Measurements from ENCODE around the gene ATG16L2. TPM values are rescaled to one million over a fixed set of nuclear protein-coding genes. Genes with fewer than 3 reads are reported as not detected.

The ATG16L2 gene
- total and polyA plus RNA-seq, 2 donors (not counting 1 experiment from before 2014, with no cell fraction given) = 212 to 350 TPM

GRCh38 chr11:72771507-72771906 is 42.7 kb upstream of the ATG16L2 start:
- H3K27ac ChIP-seq (ENCODE audit: low read length in 2 of 2) = no peak overlapping the region
- TF ChIP-seq EZH2 (IDR thresholded peaks at IDR 0.05; ENCODE audit: borderline replicate concordance, insufficient read depth, low read depth, low read length, poor library complexity, severe bottlenecking) (no peak), CTCF (IDR thresholded peaks at IDR 0.05) (no peak)
- Mint-ChIP-seq H3K4me3 (no peak overlapping the region), H3K4me1 (peaks cover 6% of the 10 kb centered on the region), H3K9me3 (ENCODE audit: insufficient read depth) (no peaks in the 10 kb centered on the region), H3K27ac (no peak overlapping the region), H3K27me3 (no peaks in the 10 kb centered on the region)
- no peaks in the 10 kb centered on the region for H3K79me2 ChIP-seq (ENCODE audit: control insufficient read depth, insufficient read depth, low read length)
- H3K9ac ChIP-seq (ENCODE audit: low read length) = no peak overlapping the region
- ATAC-seq (ENCODE audit: low read depth) = no peak
- no peaks in the 10 kb centered on the region for H3K9me3 ChIP-seq (ENCODE audit: control extremely low read depth in 1 of 3, control insufficient read depth in 2 of 3, insufficient read depth in 1 of 3, low read length in 2 of 3)
- no peak overlapping the region for H3K4me3 ChIP-seq (ENCODE audit: control extremely low read depth in 1 of 5, extremely low read depth in 1 of 5, insufficient read depth in 1 of 5, low read depth in 2 of 5, low read length in 4 of 5)
- no CpG with 5 or more reads among the region's 4 CpGs for WGBS (ENCODE audit: insufficient coverage)
- H3K4me2 ChIP-seq (replicated peaks; ENCODE audit: low read depth, low read length, poor library complexity, severe bottlenecking) = no peak overlapping the region
- H3K4me1 ChIP-seq (ENCODE audit: control insufficient read depth in 2 of 2, insufficient read depth in 2 of 2, low read length in 2 of 2) = no peaks in the 10 kb centered on the region
- ChIA-PET POLR2A (interaction anchor here (0.6 kb wide), 2 partner anchors 22 to 146 kb away, joined by 4 to 5 read pairs; no protein-coding TSS in a partner anchor), CTCF (interaction anchor here (0.6 kb wide), 1 partner anchor 15 kb away, joined by 3 read pairs; no protein-coding TSS in a partner anchor)
- no peaks in the 10 kb centered on the region for H3K27me3 ChIP-seq (replicated peaks in 1 of 4; ENCODE audit: control extremely low read depth in 1 of 4, control insufficient read depth in 3 of 4, insufficient read depth in 4 of 4, low read length in 3 of 4)
- H3K36me3 ChIP-seq (replicated peaks in 1 of 2; ENCODE audit: control extremely low read depth in 1 of 2, control insufficient read depth in 1 of 2, extremely low read depth in 1 of 2, insufficient read depth in 2 of 2, low read length in 1 of 2) = no peaks in the 10 kb centered on the region
- H2AFZ ChIP-seq (ENCODE audit: insufficient read depth, low read depth, low read length, poor library complexity, severe bottlenecking) = no peak overlapping the region
- H4K20me1 ChIP-seq (ENCODE audit: control insufficient read depth, insufficient read depth, low read length, poor library complexity, severe bottlenecking) = no peaks in the 10 kb centered on the region
- intact Hi-C loops (cut with micrococcal nuclease) = no loop called here
- DNase-seq = no peak

DNA sequence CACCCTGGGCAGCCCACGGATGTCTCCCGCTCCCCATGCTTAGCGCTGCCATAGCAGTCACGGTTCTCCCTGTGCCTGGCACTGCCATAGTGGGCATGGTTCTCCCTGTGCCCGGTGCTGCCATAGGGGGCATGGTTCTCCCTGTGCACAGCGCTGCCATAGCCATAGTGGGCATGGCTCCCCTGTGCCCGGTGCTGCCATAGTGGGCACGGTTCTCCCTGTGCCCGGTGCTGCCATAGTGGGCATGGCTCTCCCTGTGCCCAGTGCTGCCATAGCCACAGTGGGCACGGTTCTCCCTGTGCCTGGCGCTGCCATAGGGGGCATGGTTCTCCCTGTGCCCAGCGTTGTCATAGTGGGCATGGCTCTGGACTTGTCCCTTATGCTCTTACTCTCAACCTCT is 42.2 kb upstream of the ATG16L2 start:
- Mint-ChIP-seq H3K27me3 (no peaks in the 10 kb centered on the region), H3K9me3 (ENCODE audit: insufficient read depth) (no peaks in the 10 kb centered on the region), H3K4me1 (peaks cover 6% of the 10 kb centered on the region), H3K4me3 (no peak overlapping the region), H3K27ac (no peak overlapping the region)
- intact Hi-C loops (cut with micrococcal nuclease) = no loop called here
- POLR2A ChIA-PET = interaction anchor here (0.6 kb wide), 2 partner anchors 22 to 145 kb away, joined by 4 to 5 read pairs; no protein-coding TSS in a partner anchor
- Histone ChIP-seq H3K9me3 (ENCODE audit: control extremely low read depth in 1 of 3, control insufficient read depth in 2 of 3, insufficient read depth in 1 of 3, low read length in 2 of 3) (no peaks in the 10 kb centered on the region), H4K20me1 (ENCODE audit: control insufficient read depth, insufficient read depth, low read length, poor library complexity, severe bottlenecking) (no peaks in the 10 kb centered on the region), H3K36me3 (replicated peaks in 1 of 2; ENCODE audit: control extremely low read depth in 1 of 2, control insufficient read depth in 1 of 2, extremely low read depth in 1 of 2, insufficient read depth in 2 of 2, low read length in 1 of 2) (no peaks in the 10 kb centered on the region), H3K27ac (ENCODE audit: low read length in 2 of 2) (no peak overlapping the region), H3K4me1 (ENCODE audit: control insufficient read depth in 2 of 2, insufficient read depth in 2 of 2, low read length in 2 of 2) (no peaks in the 10 kb centered on the region), H3K27me3 (replicated peaks in 1 of 4; ENCODE audit: control extremely low read depth in 1 of 4, control insufficient read depth in 3 of 4, insufficient read depth in 4 of 4, low read length in 3 of 4) (no peaks in the 10 kb centered on the region), H3K9ac (ENCODE audit: low read length) (no peak overlapping the region), H3K4me2 (replicated peaks; ENCODE audit: low read depth, low read length, poor library complexity, severe bottlenecking) (no peak overlapping the region), H3K79me2 (ENCODE audit: control insufficient read depth, insufficient read depth, low read length) (no peaks in the 10 kb centered on the region), H2AFZ (ENCODE audit: insufficient read depth, low read depth, low read length, poor library complexity, severe bottlenecking) (no peak overlapping the region), H3K4me3 (ENCODE audit: control extremely low read depth in 1 of 5, extremely low read depth in 1 of 5, insufficient read depth in 1 of 5, low read depth in 2 of 5, low read length in 4 of 5) (no peak overlapping the region)
- 94% methylated on average over 12 of the region's 12 CpGs for WGBS (ENCODE audit: insufficient coverage)
- CTCF ChIA-PET = interaction anchor here (0.6 kb wide), 1 partner anchor 15 kb away, joined by 3 read pairs; no protein-coding TSS in a partner anchor
- ATAC-seq (ENCODE audit: low read depth) (no peak), DNase-seq (no peak)
- TF ChIP-seq EZH2 (IDR thresholded peaks at IDR 0.05; ENCODE audit: borderline replicate concordance, insufficient read depth, low read depth, low read length, poor library complexity, severe bottlenecking) (no peak), CTCF (IDR thresholded peaks at IDR 0.05) (no peak)
